Measurements from ENCODE around the gene P2RX4. TPM values are rescaled to one million over a fixed set of nuclear protein-coding genes. Genes with fewer than 3 reads are reported as not detected.

P2RX4 gene
- total and polyA plus RNA-seq, 3 donors from 2014 or later, result 20.2 to 50.0 (median 36.0) TPM

- Histone ChIP-seq H3K4me1 (peaks cover 23% of the 10 kb centered on the region), H3K36me3 (ENCODE audit: low read depth, missing control alignments) (no peaks in the 10 kb centered on the region), H3K27me3 (no peaks in the 10 kb centered on the region), H3K4me3 (no peak overlapping the region), H3K9me3 (no peaks in the 10 kb centered on the region), H3K27ac (peak overlapping the region in 1 of 2 donors; percentile 2)
- no peak for TF ChIP-seq POLR2A (IDR thresholded peaks at IDR 0.05)
- TF ChIP-seq CTCF (IDR thresholded peaks at IDR 0.05), result no peak
- DNase-seq, result no peak
- intact Hi-C loops (cut with DNase I; ENCODE audit: low total_unique reads), result no loop called here
- 51 to 72% methylated on average over 6 to 7 of the region's 7 CpGs for WGBS, 2 donors
Measured at GRCh38 chr12:121238604-121239350, 28.8 kb downstream of the P2RX4 start.

GRCh38 chr12:121239351-121240061 lies 29.6 kb downstream of the P2RX4 start:
- peaks cover 23% of the 10 kb centered on the region for H3K4me1 ChIP-seq
- WGBS, 2 donors, result 81 to 82% methylated on average over 6 of the region's 6 CpGs
- H3K4me3 ChIP-seq, result no peak overlapping the region
- peak overlapping the region; percentile 2 to 59 for H3K27ac ChIP-seq
- H3K27me3 ChIP-seq, result no peaks in the 10 kb centered on the region
- intact Hi-C loops (cut with DNase I; ENCODE audit: low total_unique reads), result no loop called here
- H3K36me3 ChIP-seq (ENCODE audit: low read depth, missing control alignments), result no peaks in the 10 kb centered on the region
- no peak for DNase-seq
- H3K9me3 ChIP-seq, result no peaks in the 10 kb centered on the region
- TF ChIP-seq POLR2A (IDR thresholded peaks at IDR 0.05) (no peak), CTCF (IDR thresholded peaks at IDR 0.05) (no peak)

- DNase-seq, result no peak
- Histone ChIP-seq H3K4me1 (peaks cover 23% of the 10 kb centered on the region), H3K36me3 (ENCODE audit: low read depth, missing control alignments) (no peaks in the 10 kb centered on the region), H3K27me3 (no peaks in the 10 kb centered on the region), H3K27ac (peak overlapping the region; percentile 59 to 74), H3K9me3 (no peaks in the 10 kb centered on the region), H3K4me3 (no peak overlapping the region)
- WGBS, 2 donors, result 35 to 58% methylated on average over 7 of the region's 7 CpGs
- TF ChIP-seq POLR2A (IDR thresholded peaks at IDR 0.05) (no peak), CTCF (IDR thresholded peaks at IDR 0.05) (no peak)
- intact Hi-C loops (cut with DNase I; ENCODE audit: low total_unique reads), result no loop called here
Measured at GRCh38 chr12:121240062-121240420, 30.1 kb downstream of the P2RX4 start.

- Histone ChIP-seq H3K9me3 (no peaks in the 10 kb centered on the region), H3K4me1 (peaks cover 23% of the 10 kb centered on the region), H3K4me3 (peak overlapping the region; percentile 22 to 56), H3K27ac (peak overlapping the region; percentile 59 to 74), H3K27me3 (no peaks in the 10 kb centered on the region), H3K36me3 (ENCODE audit: low read depth, missing control alignments) (no peaks in the 10 kb centered on the region)
- peak; percentile 80 for DNase-seq
- intact Hi-C loops (cut with DNase I; ENCODE audit: low total_unique reads), result no loop called here
- TF ChIP-seq CTCF (IDR thresholded peaks at IDR 0.05) (no peak), POLR2A (IDR thresholded peaks at IDR 0.05) (no peak)
- WGBS, 2 donors, result 7 to 21% methylated on average over 23 to 38 of the region's 38 CpGs
Measured at GRCh38 chr12:121240484-121241101, 30.7 kb downstream of the P2RX4 start.
